Retina (tissue), 1 donor: ENCODE results near the gene CD151.
A peak's percentile ranks its signal among the peaks of the same experiment; 100 is the strongest.

Source experiments
- DNase-seq: peaks from one replicate; pipeline ENCODE4 v3.0.0-alpha.2; 2016

The CD151 gene

DNA sequence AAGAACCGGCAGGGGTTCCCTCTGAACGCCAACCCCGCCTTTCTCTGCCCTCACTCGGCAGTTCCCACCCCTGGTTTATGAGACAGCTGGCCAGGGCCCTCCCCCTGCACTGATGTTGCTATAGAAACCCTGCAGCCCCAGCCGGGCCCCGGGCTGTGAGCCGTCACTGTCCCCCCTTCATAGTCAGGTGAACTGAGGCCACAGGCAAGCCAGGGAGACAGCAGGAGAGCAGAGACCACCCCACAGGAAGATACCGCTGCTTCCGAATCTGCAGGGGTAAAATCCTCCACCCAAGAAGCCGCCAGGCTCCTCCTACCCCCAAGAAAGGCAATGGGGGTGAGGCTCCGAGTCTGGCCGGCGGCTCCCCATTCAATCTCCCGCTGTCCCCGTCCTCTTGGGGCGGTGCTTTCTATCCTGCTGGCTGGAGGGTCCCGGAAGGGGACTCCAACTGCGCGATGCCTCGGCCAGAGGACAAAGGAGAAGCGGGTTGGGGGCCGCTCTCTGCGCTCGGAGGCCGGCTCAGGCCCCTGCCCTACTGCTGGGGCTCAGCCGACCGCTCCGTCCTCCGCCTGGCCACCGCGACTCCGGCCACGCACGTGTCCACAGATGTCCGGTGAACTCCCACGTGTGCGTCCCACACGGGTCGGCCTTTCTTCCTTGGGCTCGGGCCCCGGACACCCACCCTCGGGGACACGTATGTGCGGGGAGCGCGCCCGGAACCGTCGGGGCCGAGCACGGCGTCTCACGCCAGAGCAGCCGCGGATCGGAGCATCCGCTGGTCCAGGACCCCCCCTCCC, 35.3 kb upstream of the CD151 start:
- peak; percentile 92 for DNase-seq

GRCh38 chr11:798093-798713, 34.5 kb upstream of the CD151 start, which contains the start of gene SLC25A22:
TSS of gene SLC25A22 (minus strand) at chr11:798281. CDS start at chr11:795006, 3,275 bp downstream.
- peak; percentile 90 for DNase-seq

DNA sequence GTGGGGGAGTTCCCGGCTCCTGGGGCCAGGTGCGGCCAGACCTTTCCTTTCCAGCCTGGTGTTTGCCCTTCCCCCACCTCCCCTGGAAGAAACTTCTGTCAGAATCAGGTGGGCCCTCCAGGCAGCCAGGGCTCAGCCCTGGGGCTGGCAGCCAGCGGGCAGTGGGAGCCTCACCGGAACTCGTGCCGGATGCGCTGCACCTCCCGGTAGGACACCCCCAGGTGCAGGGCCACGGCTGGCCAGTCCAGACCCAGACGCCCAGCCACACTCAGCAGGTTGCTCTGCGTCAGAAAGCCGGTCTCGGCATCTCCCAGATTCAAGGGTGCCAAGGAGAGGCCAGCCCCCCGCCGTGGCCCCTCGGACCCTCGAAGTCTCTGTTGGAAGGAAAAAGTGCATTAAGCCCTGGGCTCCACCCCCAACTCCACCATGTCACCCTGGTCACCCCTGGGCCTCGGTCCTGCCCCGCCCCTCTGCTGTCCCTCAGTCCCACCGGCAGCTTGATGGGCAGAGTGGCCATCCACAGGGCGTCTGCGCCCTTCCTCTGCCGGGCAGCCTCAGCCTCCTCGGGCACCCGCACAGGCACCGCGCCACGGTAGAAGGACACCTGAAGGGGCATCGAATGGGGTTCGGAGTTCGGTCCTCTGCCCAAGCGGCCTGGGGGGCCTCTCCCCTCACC, 33.0 kb upstream of the CD151 start:
- no peak for DNase-seq

GRCh38 chr11:800473-800872, 32.3 kb upstream of the CD151 start:
- no peak for DNase-seq

DNA sequence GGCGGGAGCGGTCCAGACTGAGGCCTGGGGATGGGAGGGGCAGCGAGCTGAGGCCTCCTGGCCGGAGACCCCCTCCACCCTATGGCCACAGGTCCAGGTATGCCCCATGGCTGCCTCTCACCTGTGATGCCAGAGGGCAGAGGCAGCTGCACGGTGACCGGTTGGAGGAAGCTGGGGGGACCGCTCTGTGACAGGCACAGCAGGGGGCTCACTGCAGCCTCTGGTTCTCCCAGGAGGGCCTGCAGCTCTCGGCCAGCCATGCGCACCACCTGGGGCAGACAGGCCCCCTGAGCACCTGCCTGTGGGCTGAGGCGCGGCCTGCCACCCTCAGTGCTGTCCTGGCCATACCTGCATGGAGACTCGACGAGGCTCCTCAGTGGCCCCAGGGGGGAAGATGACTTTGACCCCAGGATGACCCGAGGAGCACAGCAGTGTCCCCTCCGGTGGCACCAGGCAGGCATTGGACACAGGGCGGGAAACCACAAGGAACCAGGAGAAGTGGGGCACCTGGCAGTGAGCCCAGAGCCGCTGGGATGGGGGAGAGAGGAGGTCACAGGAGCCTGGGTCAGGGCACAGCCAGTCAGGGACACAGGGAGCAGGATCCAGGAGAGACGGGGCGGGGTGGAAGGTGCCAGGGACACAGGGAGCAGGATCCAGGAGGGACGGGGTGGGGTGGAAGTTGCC, 31.5 kb upstream of the CD151 start:
- no peak for DNase-seq

DNA sequence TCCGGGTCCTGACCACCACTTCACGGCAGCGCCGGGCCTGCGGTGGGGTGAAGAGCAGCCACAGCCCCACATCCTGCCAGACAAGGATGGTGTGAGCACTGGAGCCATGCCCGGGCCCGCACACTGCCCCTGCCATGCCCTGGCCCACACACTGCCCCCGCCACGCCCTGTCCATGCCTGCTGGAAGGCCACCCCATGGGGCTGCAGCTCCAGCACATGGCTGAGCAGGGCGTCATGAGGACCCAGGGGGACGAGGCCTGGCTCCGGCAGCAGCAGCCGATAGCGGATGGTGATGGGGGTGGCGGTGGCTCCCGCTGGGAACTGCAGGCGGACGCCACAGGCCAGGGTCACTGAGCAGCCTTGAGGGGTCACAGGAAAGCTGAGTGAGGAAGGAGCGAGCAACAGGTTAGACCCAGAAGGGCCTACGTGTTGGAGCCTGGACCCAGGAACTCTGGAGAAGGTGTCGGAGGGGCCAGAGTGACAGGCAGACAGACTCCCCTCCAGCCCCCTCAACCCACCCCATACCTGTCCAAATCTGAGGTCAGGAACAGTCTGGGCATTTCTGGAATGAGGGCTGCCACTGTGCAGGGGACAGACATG, 30.6 kb upstream of the CD151 start:
- DNase-seq: no peak

DNA sequence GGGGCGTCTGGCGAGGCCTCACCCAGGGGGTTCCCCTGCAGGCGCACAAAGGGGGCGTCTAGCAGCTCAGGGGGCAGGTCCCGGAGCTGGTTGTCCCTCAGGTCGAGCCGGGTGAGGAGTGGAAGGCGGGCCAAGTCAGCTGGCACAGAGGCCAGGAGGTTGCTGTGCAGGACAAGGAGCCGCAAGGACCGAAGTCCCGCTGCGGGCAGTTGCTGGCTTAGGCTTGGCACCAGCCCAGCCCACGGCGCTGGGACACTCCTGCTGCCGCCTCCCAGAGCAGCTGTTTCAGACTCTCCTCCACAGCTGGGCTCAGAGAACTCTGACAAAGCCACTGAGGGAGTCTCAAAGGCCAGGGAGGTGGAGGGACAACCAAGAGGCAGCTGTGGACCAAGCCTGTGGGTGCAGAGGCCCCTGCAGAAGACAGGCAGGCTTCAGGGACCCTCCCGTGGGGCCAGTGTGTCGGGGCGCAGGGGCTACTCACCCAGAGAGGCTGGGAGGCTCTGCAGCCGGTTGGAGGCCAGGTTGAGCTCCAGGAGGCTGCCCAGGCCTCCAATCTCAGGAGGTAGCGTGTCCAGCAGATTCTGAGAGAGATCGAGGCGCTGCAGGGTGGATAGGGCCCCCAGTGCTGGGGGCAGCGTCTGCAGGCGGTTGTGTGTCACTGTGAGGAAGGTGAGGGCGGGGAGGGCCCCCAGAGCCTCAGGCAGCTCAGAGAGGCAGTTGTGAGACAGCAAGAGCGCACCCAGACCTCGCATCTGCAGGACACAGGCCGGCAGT, 29.9 kb upstream of the CD151 start:
- DNase-seq: no peak

DNA sequence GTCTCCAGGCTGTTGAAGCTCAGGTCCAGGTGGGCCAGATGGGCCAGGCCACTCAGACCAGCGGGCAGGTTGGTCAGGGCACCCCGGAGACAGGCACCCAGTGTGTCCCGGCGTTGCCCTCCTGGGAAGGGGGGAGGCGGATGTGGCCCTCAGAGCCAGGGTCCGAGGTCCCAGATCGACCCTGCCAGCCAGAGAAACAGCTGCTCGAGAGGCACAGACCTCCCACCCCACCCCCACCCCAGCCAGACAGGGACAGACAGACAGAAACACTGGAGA, 29.3 kb upstream of the CD151 start:
- no peak for DNase-seq

GRCh38 chr11:803770-804598, 28.8 kb upstream of the CD151 start:
- no peak for DNase-seq

DNA sequence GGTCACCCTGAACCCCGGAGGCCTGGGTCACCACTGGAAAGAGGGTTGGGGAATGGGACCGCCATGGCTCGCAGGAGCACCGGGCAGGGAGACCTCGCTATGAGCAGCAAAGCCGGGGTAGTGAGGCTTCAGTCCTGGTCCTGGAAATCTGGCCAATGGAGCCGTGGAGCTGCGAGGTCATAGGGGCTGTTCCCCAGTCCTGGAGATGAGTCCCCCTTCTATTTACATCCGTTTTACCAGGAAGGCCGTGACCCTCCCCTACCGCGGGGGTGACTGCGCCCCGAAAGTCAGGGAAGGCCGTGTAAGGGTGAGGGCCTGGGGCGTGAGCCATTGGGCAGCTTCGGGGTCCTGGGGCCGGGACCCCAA, 28.2 kb upstream of the CD151 start:
- peak; percentile 48 for DNase-seq

DNA sequence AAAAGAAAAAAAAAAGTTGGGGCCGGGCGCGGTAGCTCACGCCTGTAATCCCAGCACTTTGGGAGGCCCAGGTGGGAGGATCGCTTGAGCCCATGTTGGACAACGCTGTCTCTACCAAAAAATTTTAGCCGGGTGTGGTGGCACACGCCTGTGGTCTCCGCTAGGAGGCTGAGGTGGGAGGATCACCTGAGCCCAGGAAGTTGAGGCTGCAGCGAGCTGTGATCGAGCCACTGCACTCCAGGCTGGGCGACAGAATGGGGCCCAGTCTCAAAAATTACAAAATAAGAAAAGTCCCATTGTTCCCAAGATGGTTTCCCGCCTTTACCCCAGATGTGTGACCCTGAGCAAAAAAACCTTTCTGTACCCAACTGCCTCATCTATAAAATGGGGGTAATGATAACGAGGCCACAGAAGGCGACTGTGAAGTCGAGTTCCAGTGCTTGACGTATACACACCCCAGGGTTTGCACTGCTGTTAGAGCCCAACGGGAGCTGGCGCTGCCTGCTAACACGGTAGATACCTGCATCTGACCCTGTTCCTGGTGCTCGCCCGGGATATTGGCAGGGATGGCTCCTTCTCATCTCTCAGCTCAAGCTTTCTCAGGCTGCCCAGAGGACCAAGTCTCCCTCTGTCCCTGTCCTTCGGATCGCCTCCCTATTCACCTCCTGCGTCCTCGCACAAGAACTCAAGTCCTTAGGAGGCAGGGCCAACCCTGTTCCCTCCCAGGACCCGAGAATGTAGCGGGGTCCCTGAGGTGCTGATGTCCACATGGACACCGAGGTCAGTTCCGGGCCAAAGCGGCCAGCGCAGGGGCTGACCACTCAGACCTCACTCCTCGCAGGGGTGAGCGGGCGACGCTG, 24.1 kb upstream of the CD151 start:
- no peak for DNase-seq

DNA sequence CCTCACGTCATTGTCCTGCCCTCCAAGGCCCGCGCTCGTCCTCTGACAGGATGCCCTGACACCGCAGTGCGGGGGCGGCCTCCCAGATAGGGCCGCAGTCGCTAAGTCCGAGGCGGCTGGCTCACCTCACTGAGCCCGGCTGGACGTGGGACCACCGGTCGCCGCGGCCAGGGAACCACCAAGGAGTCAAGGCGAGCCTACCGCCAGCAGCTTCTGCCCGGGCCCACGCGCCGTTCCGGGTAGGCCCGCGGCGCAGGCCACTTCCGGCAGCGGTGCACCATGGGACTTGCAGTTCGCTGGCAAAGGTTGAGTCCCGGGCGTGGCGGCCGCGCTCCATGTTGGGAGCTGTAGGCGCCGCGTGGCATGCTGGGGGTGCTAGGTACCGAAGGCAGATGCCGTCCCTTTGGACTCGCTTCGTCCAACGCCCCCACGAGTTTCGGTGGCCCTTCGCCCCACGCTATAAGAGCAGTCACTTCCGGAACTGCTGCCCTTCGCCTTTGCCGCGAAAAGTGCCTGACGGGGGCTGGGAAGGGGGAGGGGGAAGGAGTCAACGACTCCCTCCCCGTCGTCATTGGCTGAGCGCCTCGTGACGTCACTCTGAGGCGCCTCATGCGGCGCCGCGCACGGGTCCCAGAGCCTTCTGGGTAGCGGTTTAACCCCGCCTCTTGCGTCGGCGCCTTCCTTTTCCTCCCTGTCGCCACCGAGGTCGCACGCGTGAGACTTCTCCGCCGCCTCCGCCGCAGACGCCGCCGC, 23.3 kb upstream of the CD151 start, which contains the start of gene RPLP2:
Gene RPLP2 (plus strand): TSS at position 681 of the 753 bp plus-strand sequence. CDS start 268 bp downstream, outside the sequence.
- DNase-seq: peak; percentile 100

DNA sequence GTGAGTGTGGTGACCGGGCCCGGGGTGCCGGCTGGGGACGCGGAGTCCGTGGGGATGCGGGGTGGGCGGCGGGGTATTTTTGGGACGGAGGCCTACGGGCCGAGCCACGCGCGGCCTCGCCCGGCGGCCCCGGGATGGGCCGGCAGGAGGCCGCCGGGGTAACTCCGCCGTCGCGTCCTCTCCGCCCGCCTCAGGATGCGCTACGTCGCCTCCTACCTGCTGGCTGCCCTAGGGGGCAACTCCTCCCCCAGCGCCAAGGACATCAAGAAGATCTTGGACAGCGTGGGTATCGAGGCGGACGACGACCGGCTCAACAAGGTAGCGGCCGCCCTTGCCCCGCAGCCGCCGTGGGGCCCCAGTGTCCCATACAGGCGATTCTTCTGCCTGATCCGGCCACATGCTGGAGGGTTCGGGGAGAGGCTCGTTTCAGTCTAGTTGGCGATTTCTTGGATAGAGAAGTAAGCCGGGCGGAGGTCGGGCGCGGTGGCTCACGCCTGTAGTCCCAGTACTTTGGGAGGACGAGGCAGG, 22.6 kb upstream of the CD151 start:
- no peak for DNase-seq

DNA sequence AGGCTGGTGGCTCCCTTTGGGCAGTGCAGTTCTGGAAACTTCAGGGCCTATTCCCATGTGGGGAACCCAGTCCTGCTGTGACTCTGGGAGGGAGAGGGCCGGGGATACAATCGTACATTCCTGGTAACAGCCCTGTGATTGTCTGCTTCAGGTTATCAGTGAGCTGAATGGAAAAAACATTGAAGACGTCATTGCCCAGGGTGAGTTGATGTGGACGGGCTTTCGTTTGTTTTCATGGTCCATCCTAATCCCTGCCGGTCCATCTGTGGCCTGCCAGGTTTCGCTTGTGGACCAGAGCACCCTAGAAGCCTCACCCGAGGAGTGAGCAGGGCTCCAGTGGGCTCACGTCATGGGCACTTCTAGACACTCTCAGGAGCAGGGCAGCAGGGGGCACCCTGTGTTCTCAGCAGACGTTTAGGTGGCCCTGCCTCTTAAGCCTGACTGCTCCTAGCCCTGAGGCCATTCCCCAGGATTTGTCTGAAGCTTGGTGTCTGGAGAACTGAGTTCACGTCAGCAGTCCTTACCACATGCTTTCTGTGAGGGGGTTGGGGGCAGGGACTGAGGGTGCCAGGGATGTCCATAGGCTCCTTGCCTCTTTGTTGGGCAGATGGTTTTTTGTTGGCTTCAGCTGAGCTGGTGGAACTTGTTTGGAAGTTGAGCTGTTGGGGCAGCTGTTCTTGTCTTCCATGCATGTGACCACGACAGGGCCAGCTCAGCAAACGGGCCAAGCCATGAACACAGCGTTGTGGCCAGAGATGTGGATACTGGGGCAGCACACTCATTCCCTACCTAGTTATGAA, 21.1 kb upstream of the CD151 start:
- no peak for DNase-seq

- no peak for DNase-seq
Observed at GRCh38 chr11:812390-812789, 20.4 kb upstream of the CD151 start.

- no peak for DNase-seq
Observed at GRCh38 chr11:813072-813455, 19.7 kb upstream of the CD151 start.

DNA sequence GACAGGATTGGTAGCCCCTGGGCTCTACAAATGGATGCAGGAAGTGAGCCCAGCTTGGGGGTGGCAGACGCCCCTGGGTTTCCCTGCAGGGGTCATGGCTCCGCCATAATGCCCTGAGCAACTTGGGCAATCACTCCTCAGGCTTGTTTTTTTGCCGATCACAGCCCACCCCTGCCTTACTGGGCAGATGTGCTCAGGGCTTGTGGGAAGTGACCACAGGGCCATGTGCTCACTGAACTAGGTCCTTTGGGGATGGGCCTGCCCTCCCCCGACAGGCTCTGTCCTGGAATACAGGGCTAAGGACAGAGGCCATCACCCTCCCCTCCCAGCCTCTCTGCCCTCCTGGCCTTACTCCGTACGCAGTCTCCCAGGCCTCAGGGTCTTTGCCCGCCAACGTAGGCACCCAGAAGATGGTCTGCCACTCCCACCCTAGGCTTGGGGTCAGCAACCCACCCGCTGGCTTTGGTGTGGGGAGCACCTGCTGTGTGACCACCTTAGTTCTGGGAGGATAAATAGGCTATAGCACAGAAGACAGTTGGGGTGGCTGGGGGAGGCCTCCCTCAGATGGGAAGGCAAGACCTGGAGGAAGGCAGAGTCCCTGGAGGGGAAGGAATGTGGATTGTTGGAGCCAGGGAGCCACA, 19.2 kb upstream of the CD151 start:
- no peak for DNase-seq
